ENCODE data around the gene EMC9.

Gene EMC9

DNA sequence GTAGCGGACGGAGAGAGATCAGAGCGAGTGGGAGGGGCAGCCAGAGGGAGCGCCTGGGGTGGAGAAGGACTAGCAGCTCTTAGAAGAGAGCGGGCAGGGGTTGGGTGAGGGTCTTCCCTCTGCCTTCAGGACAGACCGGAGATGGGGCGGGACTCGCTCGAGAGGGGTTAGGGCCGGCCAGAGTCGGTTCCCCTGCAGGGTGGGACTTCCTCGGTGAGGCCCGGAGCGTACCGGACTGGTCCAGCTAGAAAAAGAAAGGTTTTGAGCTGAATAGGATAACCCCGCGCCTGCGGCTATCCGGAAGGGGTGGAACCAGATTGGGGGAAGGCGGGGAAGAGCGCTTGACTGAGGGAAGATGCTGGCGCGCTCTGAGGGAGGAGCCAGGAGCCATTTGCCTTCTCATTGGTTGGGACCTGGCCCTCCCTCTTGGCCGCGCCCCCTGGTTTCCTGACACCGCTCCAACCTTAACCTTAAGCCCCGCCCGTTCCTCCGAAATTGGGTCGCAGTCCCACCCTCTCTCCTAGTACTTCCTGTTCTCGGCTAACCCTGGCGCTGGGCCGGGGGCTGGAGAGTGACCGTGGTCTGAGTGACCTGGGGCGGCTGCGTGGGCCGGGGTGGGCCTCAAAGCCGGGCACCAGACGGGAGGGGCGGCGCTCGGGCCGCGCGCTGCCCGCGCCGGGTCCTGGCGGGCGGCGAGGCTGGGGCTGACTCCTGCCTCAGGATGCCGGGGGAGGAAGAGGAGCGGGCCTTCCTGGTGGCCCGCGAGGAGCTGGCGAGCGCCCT lies 5.8 kb upstream of the EMC9 start, which contains the start of gene RNF31:
Gene RNF31, plus strand, starts transcription at position 521 of the 783 bp plus-strand sequence. Its CDS starts 201 bp downstream, at position 722.
- DNase-seq, result peak; percentile 97 to 99

DNA sequence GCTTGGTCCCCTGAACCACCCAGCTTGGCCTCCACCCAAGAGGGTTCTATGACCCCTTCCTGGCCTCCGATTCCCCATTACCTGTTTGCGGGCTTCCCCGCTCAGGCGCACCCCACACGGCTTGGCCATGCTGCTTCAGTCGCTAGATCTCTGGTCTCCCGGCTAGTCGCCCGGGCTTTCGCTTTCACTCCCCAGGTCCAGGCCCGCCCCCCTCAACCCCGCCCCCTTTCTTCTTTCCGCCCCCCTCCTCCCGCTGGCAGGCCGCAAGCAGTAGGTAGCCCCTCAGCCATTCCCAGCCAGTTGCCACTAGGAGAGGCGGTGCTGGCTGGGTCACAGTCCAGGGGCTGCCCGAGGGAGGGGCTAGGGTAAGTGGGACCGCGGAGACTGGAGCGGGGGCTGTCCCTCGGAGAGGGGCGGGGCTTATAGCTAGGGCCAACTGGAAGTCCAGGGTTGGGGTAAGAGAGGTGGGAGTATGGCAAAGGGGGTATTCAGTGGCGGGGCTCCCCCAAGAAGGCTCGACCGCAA lies 5.1 kb upstream of the EMC9 start, which contains the start of gene PSME2:
Gene PSME2, minus strand, starts transcription at position 158 of the 525 bp plus-strand sequence. Its CDS starts 29 bp downstream, at position 129.
- peak; percentile 96 to 98 for DNase-seq

DNA sequence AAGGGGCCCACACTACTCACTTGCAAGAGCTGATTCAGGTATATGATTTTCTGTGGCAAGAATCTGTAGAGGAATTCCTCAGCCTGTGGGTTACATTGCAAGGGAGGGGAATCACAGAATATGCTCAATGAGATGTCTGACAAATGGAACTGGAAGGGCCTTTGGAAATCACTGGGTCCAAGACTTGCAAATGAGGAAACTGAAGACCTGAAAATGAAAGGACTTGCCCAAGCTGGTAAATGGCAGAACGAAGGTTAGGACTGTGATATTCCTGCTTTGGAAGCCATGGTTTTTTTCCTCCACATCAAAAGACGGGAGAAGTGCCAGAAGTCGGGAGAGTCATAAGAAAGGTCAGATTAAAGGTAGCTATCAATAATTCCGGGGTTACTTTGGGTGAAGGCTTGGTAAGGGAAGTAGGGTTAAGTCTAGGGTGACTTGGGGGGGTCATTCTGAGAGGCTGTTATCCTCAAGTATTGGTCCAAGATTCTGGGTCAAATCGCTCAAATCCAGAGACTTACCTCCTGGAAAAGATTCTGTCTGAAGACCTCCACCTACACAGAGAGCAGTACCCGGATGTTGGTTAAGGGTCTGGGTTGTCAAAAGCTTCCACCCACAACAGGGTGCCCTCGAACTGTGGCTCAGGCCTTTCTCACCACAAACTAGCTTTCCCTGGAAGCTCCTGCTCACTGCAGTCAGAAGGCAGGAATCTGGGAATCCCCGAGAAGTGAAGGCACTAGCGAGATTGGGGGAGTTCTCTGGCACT lies 4.5 kb upstream of the EMC9 start:
- DNase-seq, result no peak

- DNase-seq, result no peak
These were observed 3.8 kb upstream of the EMC9 start for GRCh38 chr14:24145219-24145618.

DNA sequence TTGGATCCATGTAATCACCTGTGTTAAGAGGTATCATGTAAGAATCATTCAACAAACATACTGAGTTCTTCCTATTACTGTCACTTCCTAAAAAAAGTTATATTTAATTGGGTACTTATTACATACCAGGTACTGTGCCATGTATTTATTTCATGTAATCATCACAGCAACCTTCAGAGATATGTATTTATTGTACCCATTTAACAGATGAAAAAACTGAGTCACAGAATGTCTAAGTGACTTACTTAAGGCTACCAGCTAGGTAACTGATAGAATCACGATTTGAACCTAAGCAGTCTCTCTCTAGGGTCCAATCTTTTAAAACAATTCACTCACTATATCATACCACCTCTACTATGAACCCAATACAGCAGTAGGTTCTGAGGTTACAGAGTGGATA lies 3.1 kb upstream of the EMC9 start:
- DNase-seq, result no peak

DNA sequence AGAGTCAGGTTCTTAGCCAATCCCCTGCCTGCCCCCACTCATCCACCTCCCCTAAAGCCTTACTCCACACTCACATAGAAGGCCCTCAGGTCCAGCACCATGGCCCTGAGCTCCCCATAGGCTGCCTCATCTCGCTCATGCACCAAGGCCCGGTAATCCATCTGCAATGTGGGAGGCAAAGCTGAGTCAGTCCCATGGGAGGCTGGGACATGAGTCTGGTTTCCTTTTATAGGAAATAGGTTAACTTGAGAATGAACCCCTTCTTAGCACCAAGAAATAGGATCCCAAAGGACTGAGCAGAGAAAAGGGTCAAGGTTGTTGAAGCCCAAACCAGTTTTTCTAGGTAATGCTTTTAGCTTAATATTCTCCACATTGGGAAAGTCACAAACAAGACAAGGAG lies 2.1 kb upstream of the EMC9 start:
- DNase-seq, result no peak

DNA sequence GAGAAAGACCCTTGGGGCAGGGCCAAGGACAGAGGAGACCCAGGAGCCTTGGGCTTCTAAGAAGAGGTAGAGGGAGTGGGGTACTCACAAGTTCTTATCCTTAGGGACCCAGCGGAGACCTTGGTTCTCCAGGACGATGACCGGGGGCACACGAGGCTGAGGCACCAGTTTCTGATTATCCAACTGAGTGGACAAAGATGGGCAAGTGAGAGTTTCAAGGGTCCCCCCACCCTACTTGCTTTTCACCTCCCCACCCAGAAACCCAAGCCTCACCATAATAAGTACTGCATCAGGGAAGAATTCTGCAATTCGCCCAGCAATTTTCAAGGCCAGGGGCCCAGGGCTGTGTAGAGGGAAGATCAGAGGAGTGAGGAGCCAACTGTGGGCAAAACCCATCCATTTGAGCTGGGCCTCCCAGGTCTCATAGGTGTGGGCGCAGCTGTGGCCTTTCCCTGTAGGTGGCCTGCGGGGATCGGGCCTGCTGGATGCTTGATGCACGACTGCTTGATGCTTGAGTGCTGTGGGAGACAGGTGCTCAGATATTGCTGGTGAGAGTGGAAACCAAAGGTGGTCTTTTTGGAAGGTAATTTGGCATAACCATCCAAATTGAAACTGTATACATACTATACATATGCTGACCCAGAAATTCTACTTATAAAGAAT lies 2.0 kb downstream of the EMC9 start:
- no peak for DNase-seq

- no peak for DNase-seq
These were observed 2.8 kb downstream of the EMC9 start for GRCh38 chr14:24138396-24139271.

GRCh38 chr14:24137529-24138395 lies 3.6 kb downstream of the EMC9 start:
- DNase-seq, result no peak

DNA sequence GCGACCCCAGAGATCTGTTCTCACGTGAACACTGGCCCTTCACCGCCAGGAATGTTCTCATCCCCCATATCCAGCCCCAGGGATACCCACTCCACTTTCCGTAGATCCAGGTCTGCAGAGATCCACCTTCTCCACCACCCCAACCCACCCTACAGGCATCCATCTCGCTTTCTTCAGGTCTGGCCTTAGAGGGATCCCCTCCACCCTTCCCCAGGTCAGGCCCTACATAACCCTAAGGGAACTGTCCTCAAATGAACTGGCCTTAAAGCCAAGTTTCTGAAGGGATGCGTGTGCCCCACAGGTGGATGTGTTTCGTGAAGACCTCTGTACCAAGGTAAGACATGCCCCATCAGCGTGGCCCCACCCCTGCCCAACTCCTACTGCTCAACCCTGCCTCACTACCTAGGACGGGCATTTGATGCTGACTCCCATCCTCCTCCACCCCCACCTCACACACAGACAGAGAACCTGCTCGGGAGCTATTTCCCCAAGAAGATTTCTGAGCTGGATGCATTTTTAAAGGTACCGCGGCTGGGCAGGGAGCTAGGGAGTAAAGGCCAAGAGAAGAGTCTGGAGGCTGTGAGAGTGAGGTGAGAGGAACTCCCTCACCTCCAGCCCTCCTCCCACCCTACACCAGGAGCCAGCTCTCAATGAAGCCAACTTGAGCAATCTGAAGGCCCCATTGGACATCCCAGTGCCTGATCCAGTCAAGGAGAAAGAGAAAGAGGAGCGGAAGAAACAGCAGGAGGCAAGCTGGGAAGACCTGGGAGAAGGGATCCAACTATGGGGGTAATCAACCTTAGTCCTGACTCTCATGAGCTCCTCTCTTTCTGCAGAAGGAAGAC lies 4.5 kb downstream of the EMC9 start:
- no peak for DNase-seq

GRCh38 chr14:24135834-24136683 lies 5.3 kb downstream of the EMC9 start, which contains the start of gene PSME1:
TSS of gene PSME1 (plus strand) at chr14:24136194. CDS start at chr14:24136263, 69 bp downstream.
- peak; percentile 65 to 94 for DNase-seq

- DNase-seq, result no peak
These were observed 5.9 kb downstream of the EMC9 start for GRCh38 chr14:24135584-24135833.

DNA sequence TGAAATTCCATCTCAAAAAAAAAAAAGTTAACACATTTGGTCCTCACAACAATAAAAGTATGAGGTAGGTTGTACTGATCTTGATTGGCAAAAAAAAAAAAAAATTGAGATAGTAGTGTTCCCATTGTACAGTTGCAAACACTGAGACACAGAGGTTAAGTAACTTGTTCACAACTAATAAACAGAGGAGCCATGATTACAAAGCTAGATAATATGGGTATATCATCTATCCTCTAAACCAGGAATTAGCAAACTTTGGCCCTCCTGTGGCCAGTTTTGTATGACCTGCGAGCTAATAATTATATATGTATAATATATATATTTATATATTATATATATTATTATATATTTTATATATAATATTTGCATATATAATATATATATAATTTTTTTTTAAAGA lies 7.7 kb downstream of the EMC9 start:
- DNase-seq, result no peak

- DNase-seq, result no peak
These were observed 8.4 kb downstream of the EMC9 start for GRCh38 chr14:24132976-24133375.

GRCh38 chr14:24132061-24132685 lies 9.2 kb downstream of the EMC9 start:
- DNase-seq, result no peak

- DNase-seq, result no peak
These were observed 9.8 kb downstream of the EMC9 start for GRCh38 chr14:24131549-24131966.

DNA sequence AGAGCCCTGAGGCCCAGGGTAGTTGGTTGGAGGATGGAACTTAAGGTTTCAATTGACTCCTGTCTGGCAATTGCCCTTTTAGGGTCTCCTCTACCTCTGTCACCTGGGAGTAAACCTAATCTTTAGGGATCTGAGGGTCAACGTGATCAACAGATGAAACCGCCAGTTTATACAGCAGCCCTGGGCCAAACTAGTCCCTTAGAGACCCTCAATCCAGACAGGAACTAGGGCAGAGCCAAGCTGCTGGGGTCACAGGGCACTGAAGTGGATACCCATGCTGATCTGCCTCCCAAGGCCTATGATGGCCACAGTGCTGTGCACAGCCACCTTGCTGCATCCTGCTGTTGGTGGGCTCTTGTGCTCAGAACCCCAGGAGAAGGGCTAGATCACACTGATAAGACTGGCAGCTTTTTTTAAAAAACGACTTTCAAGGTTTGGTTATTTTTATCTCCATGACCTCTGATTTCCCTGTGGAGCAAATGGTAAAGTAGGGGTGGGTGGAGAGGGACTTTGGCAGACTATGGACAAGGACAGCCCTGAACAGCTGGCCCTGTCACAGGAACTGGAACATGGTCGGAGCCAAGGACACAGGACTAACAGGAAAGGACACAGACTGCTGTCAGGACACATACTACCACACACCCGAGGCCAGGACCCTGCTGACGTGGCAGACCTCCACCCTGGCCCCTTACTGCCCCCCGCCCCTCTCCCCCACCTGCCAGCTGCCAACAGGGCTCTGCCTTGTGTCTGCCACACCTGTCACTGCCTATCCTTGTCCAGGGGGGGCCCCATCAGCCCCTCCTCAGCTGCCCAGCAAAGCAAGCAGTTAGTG lies 10.5 kb downstream of the EMC9 start:
- no peak for DNase-seq

GRCh38 chr14:24130380-24130716 lies 11.0 kb downstream of the EMC9 start, which contains the start of gene FITM1:
TSS of gene FITM1 (plus strand) at chr14:24130659. CDS start at chr14:24131564, 905 bp downstream.
- DNase-seq, result no peak
